CD14-positive monocyte (primary cell): Measurements from ENCODE around the gene AP1M2. TPM values are rescaled to one million over a fixed set of nuclear protein-coding genes. Genes with fewer than 3 reads are reported as not detected.

ENCODE experiments used
- DNase-seq, 3 donors: peaks; one replicate each; pipeline ENCODE4 v3.0.0-alpha.2; 2011 to 2022
- H2AFZ ChIP-seq: 2 replicates; pipeline ENCODE4 v1.6.0; 2012; ENCODE audit warnings: mild to moderate bottlenecking, low read depth, low read length, inconsistent platforms; ENCODE audit not compliant: insufficient read depth, poor library complexity, severe bottlenecking
- H3K27ac ChIP-seq, 2 donors: 1 replicate in 1 of 2; 2 replicates in 1 of 2; pipeline ENCODE4 v1.5.1; 2012 to 2013; ENCODE audit warnings: low read length in 2 of 2, control low read depth in 1 of 2, inconsistent platforms in 1 of 2, low read depth in 1 of 2, mild to moderate bottlenecking in 1 of 2
- H3K27me3 ChIP-seq, 2 donors: one replicate each; pipeline versions ENCODE4 v1.6.0 to v1.6.1; 2011 to 2013; ENCODE audit warnings: low read length in 2 of 2; ENCODE audit not compliant: control insufficient read depth in 2 of 2, insufficient read depth in 2 of 2
- H3K36me3 ChIP-seq, 2 donors: replicated peaks in 1 of 2; 1 replicate in 1 of 2; 2 replicates in 1 of 2; pipeline versions ENCODE4 v1.5.1 to v1.6.1; 2012 to 2013; ENCODE audit warnings: low read length in 2 of 2, control low read depth in 1 of 2, inconsistent platforms in 1 of 2, mild to moderate bottlenecking in 1 of 2; ENCODE audit not compliant: insufficient read depth in 2 of 2, control insufficient read depth in 1 of 2
- H3K4me1 ChIP-seq, 2 donors: 1 replicate in 1 of 2; 2 replicates in 1 of 2; pipeline versions ENCODE4 v1.5.1 to v1.6.1; 2012 to 2013; ENCODE audit warnings: low read length in 2 of 2, control low read depth in 1 of 2, inconsistent platforms in 1 of 2, mild to moderate bottlenecking in 1 of 2, moderate library complexity in 1 of 2; ENCODE audit not compliant: insufficient read depth in 2 of 2, control insufficient read depth in 1 of 2
- H3K4me2 ChIP-seq: replicated peaks from 2 replicates; pipeline ENCODE3; 2012; ENCODE audit warnings: low read length, moderate library complexity, mild to moderate bottlenecking; ENCODE audit not compliant: poor library complexity, severe bottlenecking; ENCODE audit errors: extremely low read depth
- H3K4me3 ChIP-seq, 3 experiments: fragments of 200-600 bp in 1 of 3; sonication (generic) in 1 of 3; replicated peaks in 1 of 3; 1 replicate in 2 of 3; 2 replicates in 1 of 3; pipeline ENCODE4 v1.5.1; 2011 to 2013; ENCODE audit warnings: low read length in 3 of 3, mild to moderate bottlenecking in 3 of 3, control low read depth in 2 of 3, low read depth in 2 of 3, inconsistent platforms in 1 of 3, moderate library complexity in 1 of 3
- H3K79me2 ChIP-seq: 2 replicates; pipeline ENCODE4 v1.6.0; 2012; ENCODE audit warnings: mild to moderate bottlenecking, control low read depth, inconsistent platforms, low read length, moderate library complexity; ENCODE audit not compliant: insufficient read depth
- H3K9ac ChIP-seq: 2 replicates; pipeline ENCODE4 v1.6.0; 2017; ENCODE audit warnings: low read length, mild to moderate bottlenecking; ENCODE audit not compliant: insufficient read depth, poor library complexity, severe bottlenecking
- H3K9me3 ChIP-seq, 2 donors: replicated peaks in 1 of 2; 1 replicate in 1 of 2; 2 replicates in 1 of 2; pipeline versions ENCODE4 v1.5.1 to v1.6.1; 2012 to 2013; ENCODE audit warnings: low read length in 2 of 2, control low read depth in 1 of 2; ENCODE audit not compliant: control insufficient read depth in 1 of 2, insufficient read depth in 1 of 2
- H4K20me1 ChIP-seq: 2 replicates; pipeline ENCODE4 v1.6.0; 2012; ENCODE audit warnings: mild to moderate bottlenecking, low read length, control low read depth, moderate library complexity; ENCODE audit not compliant: insufficient read depth
- H3K27ac Mint-ChIP-seq, 7 donors: one replicate each; pipeline ENCODE4 v1.8.0; 2020; ENCODE audit warnings: mild to moderate bottlenecking in 7 of 7, mixed read lengths in 7 of 7, moderate library complexity in 6 of 7, inconsistent platforms in 2 of 7
- H3K27me3 Mint-ChIP-seq, 3 donors: one replicate each; pipeline ENCODE4 v1.8.0; 2021 to 2022; ENCODE audit warnings: low read depth in 3 of 3, mild to moderate bottlenecking in 3 of 3, mixed read lengths in 3 of 3, moderate library complexity in 3 of 3, inconsistent platforms in 1 of 3
- H3K36me3 Mint-ChIP-seq, 2 donors: one replicate each; pipeline ENCODE4 v1.8.0; 2020; ENCODE audit warnings: mixed read lengths in 2 of 2, inconsistent platforms in 1 of 2, mild to moderate bottlenecking in 1 of 2
- H3K4me1 Mint-ChIP-seq: one replicate; pipeline ENCODE4 v1.8.0; 2020; ENCODE audit warnings: mild to moderate bottlenecking, mixed read lengths
- H3K4me3 Mint-ChIP-seq, 2 donors: one replicate each; pipeline ENCODE4 v1.8.0; 2020; ENCODE audit warnings: mild to moderate bottlenecking in 2 of 2, mixed read lengths in 2 of 2, moderate library complexity in 1 of 2
- H3K9me3 Mint-ChIP-seq, 7 donors: one replicate each; pipeline ENCODE4 v1.8.0; 2020 to 2022; ENCODE audit warnings: mixed read lengths in 7 of 7, mild to moderate bottlenecking in 6 of 7, moderate library complexity in 6 of 7, inconsistent platforms in 2 of 7
- WGBS: methylation state at CpG from one replicate; pipeline ENCODE4 v1.1.5; 2013; ENCODE audit warnings: missing lambda C conversion rate; ENCODE audit not compliant: insufficient coverage; 5-methylcytosine and 5-hydroxymethylcytosine counted together
- intact Hi-C, 2 donors: fragments of 100-400 bp; cut with micrococcal nuclease; formaldehyde crosslinking; loops; one replicate each; pipeline versions ENCODE4 v1.15.0 to v1.15.1; 2023
- polyA plus RNA-seq, 3 donors: library from polyadenylated mRNA; depleted of rRNA in 1 of 3; unstranded in 2 of 3; stranded (reverse) in 1 of 3; fragments of 300-500 nt in 2 of 3; fragments of >200 nt in 1 of 3; fragmentation: Illumina TruSeq in 2 of 3; gene quantifications; 1 replicate in 2 of 3; 2 replicates in 1 of 3; pipeline ENCODE4 v1.2.3, GENCODE V29; 2012 to 2021
- TF ChIP-seq, protein P1 (sequence below): fragments of 200-600 bp; IDR thresholded peaks from one replicate; pipeline ENCODE4 v1.8.0; 2022; ENCODE audit warnings: antibody characterized with exemption, mild to moderate bottlenecking

Gene AP1M2
- polyA plus RNA-seq, 3 donors = 0.36 TPM; not detected in 2

DNA sequence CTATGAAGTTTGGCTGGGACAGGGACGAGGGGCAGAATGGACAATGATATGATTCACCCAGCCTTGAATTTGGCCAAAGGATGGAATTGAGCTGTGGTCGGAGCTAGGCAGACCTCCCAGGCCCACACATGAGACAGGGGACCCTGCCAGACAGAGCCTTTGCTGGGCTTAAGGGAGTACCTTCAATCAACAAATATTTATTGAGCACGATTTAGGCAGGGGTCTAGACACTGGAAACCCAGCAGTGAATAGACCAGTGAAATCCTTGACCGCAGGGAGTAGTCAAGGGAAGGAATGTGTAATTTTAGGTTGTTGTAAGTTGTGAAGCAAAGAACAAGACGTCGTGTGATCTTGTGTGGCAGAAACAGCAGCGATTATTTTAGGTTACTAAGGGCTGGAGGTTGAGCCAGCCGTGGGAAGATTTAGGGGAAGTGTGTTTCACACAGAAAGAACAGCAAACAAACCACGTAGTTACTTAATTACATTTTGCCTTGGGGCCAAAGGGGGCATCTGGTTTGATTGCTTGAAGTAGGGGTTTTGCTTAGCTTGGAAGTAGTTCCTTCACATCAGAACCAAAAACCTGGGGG lies 16.9 kb upstream of the AP1M2 start:
- Mint-ChIP-seq H3K4me3 (peak overlapping the region; percentile 89 to 92), H3K27me3 (peaks cover under 1 to 9% (median 3%) of the 10 kb centered on the region in 3 donors), H3K36me3 (no peaks in the 10 kb centered on the region), H3K9me3 (peaks cover 0 to 3% (median 0%) of the 10 kb centered on the region in 7 donors), H3K4me1 (peaks cover 25% of the 10 kb centered on the region), H3K27ac (peak overlapping the region; percentile 87 to 95 (median 92))
- Histone ChIP-seq H2AFZ (peak overlapping the region; percentile 41), H3K4me1 (peaks cover 29 to 33% of the 10 kb centered on the region in 2 donors), H3K9ac (peak overlapping the region; percentile 74), H3K79me2 (peaks cover 13% of the 10 kb centered on the region), H4K20me1 (peaks cover 27% of the 10 kb centered on the region), H3K36me3 (no peaks in the 10 kb centered on the region), H3K27me3 (no peaks in the 10 kb centered on the region), H3K4me3 (peak overlapping the region; percentile 92 to 95 (median 92)), H3K4me2 (peak overlapping the region; percentile 97), H3K27ac (peak overlapping the region; percentile 75 to 79), H3K9me3 (no peaks in the 10 kb centered on the region)
- intact Hi-C loops = loop anchor here in 1 of 2 donors (5.0 kb wide), 1 partner anchor 33 kb away; no protein-coding TSS in a partner anchor
- WGBS = 5% methylated on average over 4 of the region's 9 CpGs
- TF ChIP-seq, protein P1, sequence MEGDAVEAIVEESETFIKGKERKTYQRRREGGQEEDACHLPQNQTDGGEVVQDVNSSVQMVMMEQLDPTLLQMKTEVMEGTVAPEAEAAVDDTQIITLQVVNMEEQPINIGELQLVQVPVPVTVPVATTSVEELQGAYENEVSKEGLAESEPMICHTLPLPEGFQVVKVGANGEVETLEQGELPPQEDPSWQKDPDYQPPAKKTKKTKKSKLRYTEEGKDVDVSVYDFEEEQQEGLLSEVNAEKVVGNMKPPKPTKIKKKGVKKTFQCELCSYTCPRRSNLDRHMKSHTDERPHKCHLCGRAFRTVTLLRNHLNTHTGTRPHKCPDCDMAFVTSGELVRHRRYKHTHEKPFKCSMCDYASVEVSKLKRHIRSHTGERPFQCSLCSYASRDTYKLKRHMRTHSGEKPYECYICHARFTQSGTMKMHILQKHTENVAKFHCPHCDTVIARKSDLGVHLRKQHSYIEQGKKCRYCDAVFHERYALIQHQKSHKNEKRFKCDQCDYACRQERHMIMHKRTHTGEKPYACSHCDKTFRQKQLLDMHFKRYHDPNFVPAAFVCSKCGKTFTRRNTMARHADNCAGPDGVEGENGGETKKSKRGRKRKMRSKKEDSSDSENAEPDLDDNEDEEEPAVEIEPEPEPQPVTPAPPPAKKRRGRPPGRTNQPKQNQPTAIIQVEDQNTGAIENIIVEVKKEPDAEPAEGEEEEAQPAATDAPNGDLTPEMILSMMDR = no peak
- DNase-seq = peak; percentile 60 to 71 (median 64)

DNA sequence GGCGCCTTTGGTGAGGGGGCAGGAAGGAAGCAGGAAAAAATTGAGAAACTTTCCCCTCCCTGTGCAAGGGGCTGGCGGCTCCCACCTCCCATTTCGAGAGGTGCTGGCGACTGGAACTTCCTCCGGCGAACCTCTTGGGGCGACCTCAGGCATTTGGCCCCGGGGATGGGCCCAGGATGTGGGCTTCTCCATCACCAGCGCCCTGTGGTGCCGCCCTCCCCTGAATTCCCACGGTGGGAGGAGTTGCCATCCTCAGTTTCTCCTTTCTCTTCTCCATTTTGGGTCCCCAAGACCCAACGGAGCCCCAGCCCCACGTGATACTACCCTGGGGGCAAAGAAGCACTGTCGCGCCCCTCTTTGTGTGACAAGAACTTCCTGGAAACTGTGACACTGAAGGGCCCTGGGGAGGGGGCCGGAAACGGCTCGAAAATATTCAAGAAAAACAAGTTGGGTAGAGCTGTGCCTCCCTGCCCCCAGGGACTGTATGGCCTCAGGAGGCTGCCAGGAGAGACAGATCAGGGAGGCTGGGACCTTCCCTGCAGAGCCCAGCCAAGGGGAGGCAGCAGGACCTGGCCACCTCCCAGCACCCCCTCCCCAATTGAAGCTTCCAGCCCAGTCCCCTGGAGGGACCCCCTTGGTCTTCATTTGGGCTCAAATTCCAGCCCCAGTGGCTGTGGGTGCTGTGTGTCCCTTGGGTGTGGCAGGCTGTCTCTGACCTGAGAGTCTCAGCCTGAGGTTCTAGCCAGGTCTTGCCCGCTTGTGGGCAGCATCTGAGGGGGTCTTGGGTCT lies 16.2 kb upstream of the AP1M2 start:
- peak overlapping the region; percentile 87 to 95 (median 92) for H3K27ac Mint-ChIP-seq
- peak in 1 of 3 donors; percentile 26 for DNase-seq
- Histone ChIP-seq H2AFZ (peak overlapping the region; percentile 79), H3K4me3 (peak overlapping the region; percentile 92 to 95 (median 92)), H4K20me1 (peaks cover 27% of the 10 kb centered on the region), H3K27ac (peak overlapping the region; percentile 75 to 79), H3K36me3 (no peaks in the 10 kb centered on the region), H3K4me2 (peak overlapping the region; percentile 97), H3K4me1 (peaks cover 29 to 33% of the 10 kb centered on the region in 2 donors), H3K9ac (peak overlapping the region; percentile 74), H3K27me3 (no peaks in the 10 kb centered on the region), H3K9me3 (no peaks in the 10 kb centered on the region), H3K79me2 (peaks cover 13% of the 10 kb centered on the region)
- TF ChIP-seq, protein P1 = no peak
- H3K27me3 Mint-ChIP-seq = peaks cover 1 to 5% (median 3%) of the 10 kb centered on the region in 3 donors
- no peaks in the 10 kb centered on the region for H3K36me3 Mint-ChIP-seq
- H3K9me3 Mint-ChIP-seq = peaks cover 0 to 3% (median 0%) of the 10 kb centered on the region in 7 donors
- peak overlapping the region; percentile 89 to 92 for H3K4me3 Mint-ChIP-seq
- WGBS = 7% methylated on average over 15 of the region's 19 CpGs
- peaks cover 26% of the 10 kb centered on the region for H3K4me1 Mint-ChIP-seq
- intact Hi-C loops = loop anchor here in 1 of 2 donors (5.0 kb wide), 1 partner anchor 34 kb away; no protein-coding TSS in a partner anchor
